GM12878 (cell line): Measurements from ENCODE around the gene TCHP. TPM values are rescaled to one million over a fixed set of nuclear protein-coding genes. Genes with fewer than 3 reads are reported as not detected.

Source experiments
- ATAC-seq: fragments of 200-7000 bp; cut with Tn5 transposase; 3 replicates; pipeline ENCODE4 v1.9.1; 2020; ENCODE audit warnings: mild to moderate bottlenecking, moderate library complexity
- BruUV-seq: library from RNA; stranded (reverse); fragments of 400-500 nt; replicated peaks from 2 replicates; lab custom pipeline; 2021; lab: Mats Ljungman, UMichigan
- CTCF ChIA-PET: fragments of 300-600 bp; sonication (Branson Sonifier 250); formaldehyde crosslinking; extraction: SDS; loops from one replicate; lab custom pipeline; 2021; ENCODE audit warnings: inconsistent platforms; lab: Yijun Ruan, JAX
- POLR2A ChIA-PET: fragments of 350-600 bp; formaldehyde crosslinking; extraction: SDS; loops from one replicate; lab custom pipeline; 2021; ENCODE audit warnings: inconsistent platforms; lab: Charles Lee
- RAD21 ChIA-PET: fragments of 300-600 bp; sonication (Branson Sonifier 250); formaldehyde crosslinking; loops from one replicate; lab custom pipeline; 2023; ENCODE audit warnings: antibody characterized with exemption; ENCODE audit not compliant: unreplicated experiment; lab: Charles Lee
- SMC1A ChIA-PET: fragments of 300-600 bp; sonication (Branson Sonifier 250); formaldehyde crosslinking; loops from one replicate; lab custom pipeline; 2023; ENCODE audit not compliant: unreplicated experiment, uncharacterized antibody; lab: Charles Lee
- DNase-seq: peaks from one replicate; pipeline ENCODE4 v3.0.0-alpha.2; 2011; ENCODE audit warnings: low read depth, low spot score
- FAIRE-seq: peaks from 3 replicates; lab custom pipeline; 2011; peaks lifted over from hg19 to GRCh38; lab: Jason Lieb, UNC
- H2AFZ ChIP-seq: 2 replicates; pipeline ENCODE4 v1.6.0; 2011; ENCODE audit warnings: low read depth, low read length, control low read depth; ENCODE audit not compliant: control insufficient read depth
- H3K27ac ChIP-seq: 2 replicates; pipeline ENCODE4 v1.5.1; 2011; ENCODE audit warnings: control low read depth; ENCODE audit not compliant: control insufficient read depth, insufficient read depth
- H3K27me3 ChIP-seq, 2 experiments: replicated peaks in 1 of 2; 2 replicates each; pipeline versions ENCODE4 v1.6.0 to v1.6.1; 2011; ENCODE audit warnings: low read length in 1 of 2; ENCODE audit not compliant: control insufficient read depth in 2 of 2, insufficient read depth in 2 of 2
- H3K36me3 ChIP-seq, 2 experiments: 2 replicates each; pipeline ENCODE4 v1.5.1; 2011; ENCODE audit warnings: low read length in 1 of 2; ENCODE audit not compliant: control insufficient read depth in 2 of 2, insufficient read depth in 2 of 2
- H3K4me1 ChIP-seq: 2 replicates; pipeline ENCODE4 v1.6.1; 2011; ENCODE audit warnings: mild to moderate bottlenecking, low read length, moderate library complexity, mixed read lengths; ENCODE audit not compliant: control insufficient read depth, insufficient read depth
- H3K4me2 ChIP-seq: 2 replicates; pipeline ENCODE4 v1.6.0; 2011; ENCODE audit warnings: control low read depth; ENCODE audit not compliant: control insufficient read depth, insufficient read depth
- H3K4me3 ChIP-seq: fragments of 200-600 bp; sonication (generic); 2 replicates; pipeline ENCODE4 v1.5.1; 2016
- H3K79me2 ChIP-seq: 2 replicates; pipeline ENCODE4 v1.6.0; 2011; ENCODE audit warnings: low read length; ENCODE audit not compliant: control insufficient read depth, insufficient read depth
- H3K9ac ChIP-seq: 2 replicates; pipeline ENCODE4 v1.8.0; 2011; ENCODE audit warnings: low read length, control low read depth, mixed read lengths; ENCODE audit not compliant: control insufficient read depth, insufficient read depth
- H3K9me3 ChIP-seq: replicated peaks from 3 replicates; pipeline ENCODE4 v1.5.1; 2011; ENCODE audit warnings: mild to moderate bottlenecking, low read length; ENCODE audit not compliant: control insufficient read depth, insufficient read depth
- H4K20me1 ChIP-seq: 2 replicates; pipeline ENCODE4 v1.6.0; 2011; ENCODE audit not compliant: control insufficient read depth, insufficient read depth
- BACH1 ChIP-seq: fragments of 450-650 bp; IDR thresholded peaks from 2 replicates; pipeline ENCODE4 v1.6.1; 2017; ENCODE audit warnings: mild to moderate bottlenecking, borderline replicate concordance
- CBX5 ChIP-seq: sonication (generic); IDR thresholded peaks from 2 replicates; pipeline ENCODE4 v1.6.1; 2016; ENCODE audit warnings: low read depth, moderate library complexity, mild to moderate bottlenecking, inconsistent platforms
- GABPA ChIP-seq: IDR thresholded peaks from 2 replicates; pipeline ENCODE4 v1.6.1; 2014; ENCODE audit warnings: antibody characterized with exemption, low read depth, mild to moderate bottlenecking, inconsistent platforms
- HDGF ChIP-seq: fragments of 450-650 bp; IDR thresholded peaks from 2 replicates; pipeline ENCODE4 v1.6.1; 2016; ENCODE audit warnings: antibody characterized with exemption
- IRF3 ChIP-seq: fragments of 450-650 bp; IDR thresholded peaks from 2 replicates; pipeline ENCODE4 v1.6.1; 2014; ENCODE audit warnings: mild to moderate bottlenecking
- JUNB ChIP-seq: IDR thresholded peaks from 2 replicates; pipeline ENCODE4 v1.6.1; 2016; ENCODE audit warnings: antibody characterized with exemption, mild to moderate bottlenecking
- PRDM15 ChIP-seq: fragments of 450-650 bp; formaldehyde crosslinking; IDR thresholded peaks from 2 replicates; pipeline ENCODE4 v1.4.0; 2020; ENCODE audit warnings: mild to moderate bottlenecking, moderate library complexity
- SIN3A ChIP-seq: IDR thresholded peaks from 2 replicates; pipeline ENCODE4 v1.6.1; 2012; ENCODE audit warnings: low read depth, low read length, improper control_type of control experiment
- SIX5 ChIP-seq: IDR thresholded peaks from 2 replicates; pipeline ENCODE4 v1.6.1; 2011; ENCODE audit warnings: mild to moderate bottlenecking, low read depth, low read length, moderate library complexity; ENCODE audit not compliant: severe bottlenecking
- SP1 ChIP-seq: IDR thresholded peaks from one replicate; pipeline ENCODE4 v1.6.1; 2011; ENCODE audit warnings: low read depth, low read length
- SUPT20H ChIP-seq: IDR thresholded peaks from 2 replicates; pipeline ENCODE4 v1.6.1; 2011; ENCODE audit warnings: low read depth, mild to moderate bottlenecking, low read length, moderate library complexity, borderline replicate concordance; ENCODE audit not compliant: control insufficient read depth
- TCF3 ChIP-seq: IDR thresholded peaks from 2 replicates; pipeline ENCODE4 v1.6.1; 2012; ENCODE audit warnings: low read depth, mild to moderate bottlenecking, low read length, borderline replicate concordance; ENCODE audit not compliant: insufficient read depth
- WGBS: methylation state at CpG from one replicate; pipeline ENCODE4 v1.1.6; 2016; ENCODE audit warnings: low lambda C conversion rate; ENCODE audit not compliant: insufficient replicate concordance, insufficient coverage; ENCODE audit errors: missing lambda C conversion rate; 5-methylcytosine and 5-hydroxymethylcytosine counted together
- in situ Hi-C: fragments of 300-500 bp; cut with MboI; formaldehyde crosslinking; loops from 9 replicates; pipeline ENCODE4 v1.14.3; 2018; ENCODE audit warnings: mixed read lengths
- intact Hi-C: fragments of 100-400 bp; cut with micrococcal nuclease; formaldehyde crosslinking; loops from one replicate; pipeline ENCODE4 v1.14.2; 2022; ENCODE audit not compliant: unreplicated experiment
- polyA plus RNA-seq, 11 experiments: library from polyadenylated mRNA; depleted of rRNA in 4 of 11; unstranded in 6 of 11; stranded (reverse) in 5 of 11; fragments of >200 nt; fragmentation: Nextera tagmentation in 4 of 11; fragmentation: Illumina TruSeq in 1 of 11; extraction: Ambion mirVana in 4 of 11; extraction: Trizol in 1 of 11; gene quantifications; 1 replicate in 1 of 11; 2 replicates in 10 of 11; pipeline versions ENCODE4 v1.2.1 to v1.2.3, GENCODE V29; 2011 to 2016; ENCODE audit warnings: inconsistent platforms in 2 of 11, missing spikeins in 2 of 11, low read depth in 1 of 11
- total RNA-seq, 4 experiments: library from RNA; depleted of rRNA in 3 of 4; stranded (reverse); fragments of >200 nt in 3 of 4; fragmentation: Illumina TruSeq in 1 of 4; extraction: Trizol in 1 of 4; gene quantifications; 2 replicates each; pipeline versions ENCODE4 v1.2.1 to v1.2.3, GENCODE V29; 2013 to 2021
- TF ChIP-seq, protein P1 (sequence below): fragments of 450-650 bp; IDR thresholded peaks from 2 replicates; pipeline ENCODE4 v1.6.1; 2017; ENCODE audit warnings: mild to moderate bottlenecking, moderate library complexity

Gene TCHP
- total and polyA plus RNA-seq, 10 of the 15 experiments (the other 5 are each of a cell fraction or from before 2014, with no cell fraction given) = 4.8 to 18.6 (median 15.0) TPM

DNA sequence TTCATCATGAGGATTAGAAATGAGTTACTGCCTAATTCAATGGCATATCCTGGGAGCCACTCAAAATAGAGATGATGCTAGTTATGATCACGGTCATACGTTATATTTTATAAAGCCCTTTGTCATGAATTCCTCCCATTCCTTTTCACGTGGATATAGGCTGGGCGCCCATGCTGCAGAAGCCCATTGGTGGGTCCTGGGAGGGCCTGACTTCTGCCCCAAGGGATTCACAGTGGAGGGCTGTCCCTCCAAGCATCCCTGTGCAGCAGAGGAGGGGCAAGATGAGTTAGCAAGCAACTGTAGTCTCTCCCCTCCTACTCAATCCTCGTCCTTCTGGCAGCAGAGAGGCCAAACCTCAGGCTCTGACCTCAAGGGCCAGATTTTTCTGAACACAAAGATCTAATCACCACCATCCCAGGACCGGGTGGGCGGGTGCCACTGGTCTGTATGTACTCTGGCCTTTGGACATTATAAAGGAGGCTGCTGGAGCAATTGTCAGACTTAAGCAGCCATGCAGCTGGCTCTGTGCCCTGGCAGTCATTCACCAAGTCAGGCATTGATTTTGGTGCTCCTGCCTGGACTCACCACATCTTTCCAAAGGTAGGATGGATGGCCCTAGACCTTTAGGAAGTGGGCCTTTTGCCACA lies 28.3 kb upstream of the TCHP start (continued):
- TF ChIP-seq PRDM15 = no peak

GRCh38 chr12:109873653-109874052 lies 26.4 kb upstream of the TCHP start:
- ChIA-PET CTCF (interaction anchor here (1.3 kb wide), 2 partner anchors 20 to 68 kb away, joined by 4 to 7 read pairs; no protein-coding TSS in a partner anchor), POLR2A (interaction anchor here (0.7 kb wide), 1 partner anchor 222 kb away, joined by 4 read pairs; no protein-coding TSS in a partner anchor), RAD21 (interaction anchor here (0.9 kb wide), 1 partner anchor 26 kb away, joined by 3 read pairs; no protein-coding TSS in a partner anchor), SMC1A (interaction anchor here (1.1 to 6.0 kb wide), 2 partner anchors 14 to 22 kb away, joined by 4 to 47 read pairs; no protein-coding TSS in a partner anchor)
- intact Hi-C loops (no loop called here), in situ Hi-C loops (no loop called here)
- Histone ChIP-seq H3K9ac (no peak overlapping the region), H3K27ac (no peak overlapping the region), H3K4me1 (peaks cover 22% of the 10 kb centered on the region), H3K9me3 (no peaks in the 10 kb centered on the region), H3K79me2 (peaks cover 6% of the 10 kb centered on the region), H3K4me2 (no peak overlapping the region), H4K20me1 (0 out of 2 replicates have a peak, but pooled peaks cover 2% of the 10 kb centered on the region), H3K27me3 (no peaks in the 10 kb centered on the region), H2AFZ (no peak overlapping the region), H3K4me3 (no peak overlapping the region), H3K36me3 (no peaks in the 10 kb centered on the region)
- 95% methylated on average over 6 of the region's 6 CpGs for WGBS
- FAIRE-seq (no peak), ATAC-seq (no peak), DNase-seq (no peak)
- no TSS peak for BruUV-seq
- TF ChIP-seq SIN3A (no peak), IRF3 (no peak), CBX5 (no peak), SP1 (no peak), TCF3 (no peak), SIX5 (no peak), GABPA (no peak), HDGF (no peak), SUPT20H (no peak), BACH1 (no peak), JUNB (no peak)
- TF ChIP-seq, protein P1, sequence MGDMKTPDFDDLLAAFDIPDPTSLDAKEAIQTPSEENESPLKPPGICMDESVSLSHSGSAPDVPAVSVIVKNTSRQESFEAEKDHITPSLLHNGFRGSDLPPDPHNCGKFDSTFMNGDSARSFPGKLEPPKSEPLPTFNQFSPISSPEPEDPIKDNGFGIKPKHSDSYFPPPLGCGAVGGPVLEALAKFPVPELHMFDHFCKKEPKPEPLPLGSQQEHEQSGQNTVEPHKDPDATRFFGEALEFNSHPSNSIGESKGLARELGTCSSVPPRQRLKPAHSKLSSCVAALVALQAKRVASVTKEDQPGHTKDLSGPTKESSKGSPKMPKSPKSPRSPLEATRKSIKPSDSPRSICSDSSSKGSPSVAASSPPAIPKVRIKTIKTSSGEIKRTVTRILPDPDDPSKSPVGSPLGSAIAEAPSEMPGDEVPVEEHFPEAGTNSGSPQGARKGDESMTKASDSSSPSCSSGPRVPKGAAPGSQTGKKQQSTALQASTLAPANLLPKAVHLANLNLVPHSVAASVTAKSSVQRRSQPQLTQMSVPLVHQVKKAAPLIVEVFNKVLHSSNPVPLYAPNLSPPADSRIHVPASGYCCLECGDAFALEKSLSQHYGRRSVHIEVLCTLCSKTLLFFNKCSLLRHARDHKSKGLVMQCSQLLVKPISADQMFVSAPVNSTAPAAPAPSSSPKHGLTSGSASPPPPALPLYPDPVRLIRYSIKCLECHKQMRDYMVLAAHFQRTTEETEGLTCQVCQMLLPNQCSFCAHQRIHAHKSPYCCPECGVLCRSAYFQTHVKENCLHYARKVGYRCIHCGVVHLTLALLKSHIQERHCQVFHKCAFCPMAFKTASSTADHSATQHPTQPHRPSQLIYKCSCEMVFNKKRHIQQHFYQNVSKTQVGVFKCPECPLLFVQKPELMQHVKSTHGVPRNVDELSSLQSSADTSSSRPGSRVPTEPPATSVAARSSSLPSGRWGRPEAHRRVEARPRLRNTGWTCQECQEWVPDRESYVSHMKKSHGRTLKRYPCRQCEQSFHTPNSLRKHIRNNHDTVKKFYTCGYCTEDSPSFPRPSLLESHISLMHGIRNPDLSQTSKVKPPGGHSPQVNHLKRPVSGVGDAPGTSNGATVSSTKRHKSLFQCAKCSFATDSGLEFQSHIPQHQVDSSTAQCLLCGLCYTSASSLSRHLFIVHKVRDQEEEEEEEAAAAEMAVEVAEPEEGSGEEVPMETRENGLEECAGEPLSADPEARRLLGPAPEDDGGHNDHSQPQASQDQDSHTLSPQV = no peak
